ENCODE measurements around the gene BLOC1S3.

The BLOC1S3 gene

DNA sequence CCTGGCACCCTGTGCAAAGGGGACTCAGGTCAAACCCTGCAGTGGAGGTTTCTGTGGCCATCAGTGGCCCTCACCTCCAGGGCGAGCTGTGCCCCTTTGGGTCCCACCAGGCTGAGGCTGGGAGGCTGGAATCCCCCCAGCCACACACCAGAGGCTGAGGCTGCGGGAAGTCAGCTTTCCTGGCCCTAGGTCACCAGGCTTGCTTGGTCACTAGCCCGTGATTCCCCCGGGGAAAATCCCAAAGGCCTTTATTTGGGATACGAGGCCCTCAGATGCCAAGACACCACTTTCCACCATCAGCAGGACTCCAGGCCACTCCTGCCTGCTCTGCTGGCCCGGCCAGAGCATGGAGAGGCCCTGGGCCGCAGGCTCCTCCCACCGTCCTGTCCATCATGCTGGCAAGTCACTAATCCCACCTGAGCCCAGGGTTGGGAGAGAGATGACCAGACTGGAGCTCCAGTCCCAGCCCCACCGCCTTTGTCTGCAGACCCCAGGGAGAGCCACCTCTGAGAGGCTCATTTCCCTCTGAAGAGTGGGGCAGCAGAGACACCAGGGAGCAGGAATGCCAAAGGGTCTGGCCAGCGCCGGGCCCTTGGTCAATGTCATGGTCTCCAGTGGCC lies 22.5 kb upstream of the BLOC1S3 start:
- H3K36me3 ChIP-seq, result no peaks in the 10 kb centered on the region
- H3K9me3 ChIP-seq, result no peaks in the 10 kb centered on the region
- H3K4me3 ChIP-seq (ENCODE audit: low read depth in 1 of 2, low read length in 1 of 2), result no peak overlapping the region
- TF ChIP-seq, protein P1, sequence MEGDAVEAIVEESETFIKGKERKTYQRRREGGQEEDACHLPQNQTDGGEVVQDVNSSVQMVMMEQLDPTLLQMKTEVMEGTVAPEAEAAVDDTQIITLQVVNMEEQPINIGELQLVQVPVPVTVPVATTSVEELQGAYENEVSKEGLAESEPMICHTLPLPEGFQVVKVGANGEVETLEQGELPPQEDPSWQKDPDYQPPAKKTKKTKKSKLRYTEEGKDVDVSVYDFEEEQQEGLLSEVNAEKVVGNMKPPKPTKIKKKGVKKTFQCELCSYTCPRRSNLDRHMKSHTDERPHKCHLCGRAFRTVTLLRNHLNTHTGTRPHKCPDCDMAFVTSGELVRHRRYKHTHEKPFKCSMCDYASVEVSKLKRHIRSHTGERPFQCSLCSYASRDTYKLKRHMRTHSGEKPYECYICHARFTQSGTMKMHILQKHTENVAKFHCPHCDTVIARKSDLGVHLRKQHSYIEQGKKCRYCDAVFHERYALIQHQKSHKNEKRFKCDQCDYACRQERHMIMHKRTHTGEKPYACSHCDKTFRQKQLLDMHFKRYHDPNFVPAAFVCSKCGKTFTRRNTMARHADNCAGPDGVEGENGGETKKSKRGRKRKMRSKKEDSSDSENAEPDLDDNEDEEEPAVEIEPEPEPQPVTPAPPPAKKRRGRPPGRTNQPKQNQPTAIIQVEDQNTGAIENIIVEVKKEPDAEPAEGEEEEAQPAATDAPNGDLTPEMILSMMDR (IDR thresholded peaks at IDR 0.05), result no peak
- H3K27ac ChIP-seq, result no peak overlapping the region
- H3K27me3 ChIP-seq, result peaks cover 98% of the 10 kb centered on the region
- peaks cover 23 to 26% of the 10 kb centered on the region in 2 experiments for H3K4me1 ChIP-seq (ENCODE audit: control insufficient read depth in 1 of 2, insufficient read depth in 1 of 2, low read depth in 1 of 2, low read length in 1 of 2)

DNA sequence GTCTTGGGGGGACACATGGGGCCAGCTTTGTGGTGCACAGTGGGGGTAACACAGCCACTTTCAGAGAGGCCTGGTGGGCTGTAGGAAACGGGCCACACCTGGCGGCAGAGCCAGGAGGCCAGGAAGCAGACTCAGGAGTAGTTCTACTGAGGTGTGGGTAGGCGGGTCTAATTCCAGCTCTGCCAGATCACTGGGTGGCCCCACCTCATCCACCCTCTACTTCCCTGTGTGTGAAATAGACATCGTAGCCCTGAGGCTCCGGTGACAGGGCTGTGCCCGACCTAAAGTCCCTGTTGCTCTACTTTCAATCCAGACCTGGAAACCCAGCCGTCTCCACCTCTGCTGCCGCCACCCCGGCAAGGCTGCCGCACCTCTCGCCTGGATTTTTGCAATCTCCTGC lies 21.8 kb upstream of the BLOC1S3 start:
- H3K9me3 ChIP-seq, result no peaks in the 10 kb centered on the region
- no peaks in the 10 kb centered on the region for H3K36me3 ChIP-seq
- TF ChIP-seq, protein P1 (IDR thresholded peaks at IDR 0.05), result no peak
- peaks cover 23 to 24% of the 10 kb centered on the region in 2 experiments for H3K4me1 ChIP-seq (ENCODE audit: control insufficient read depth in 1 of 2, insufficient read depth in 1 of 2, low read depth in 1 of 2, low read length in 1 of 2)
- H3K4me3 ChIP-seq (ENCODE audit: low read depth in 1 of 2, low read length in 1 of 2), result no peak overlapping the region
- no peak overlapping the region for H3K27ac ChIP-seq
- H3K27me3 ChIP-seq, result peaks cover 94% of the 10 kb centered on the region

GRCh38 chr19:45158503-45159209 lies 19.9 kb upstream of the BLOC1S3 start:
- Histone ChIP-seq H3K4me3 (ENCODE audit: low read depth in 1 of 2, low read length in 1 of 2) (no peak overlapping the region), H3K9me3 (no peaks in the 10 kb centered on the region), H3K27ac (no peak overlapping the region), H3K4me1 (ENCODE audit: control insufficient read depth in 1 of 2, insufficient read depth in 1 of 2, low read depth in 1 of 2, low read length in 1 of 2) (peaks cover 5% of the 10 kb centered on the region in 2 experiments), H3K36me3 (no peaks in the 10 kb centered on the region), H3K27me3 (peaks cover 75% of the 10 kb centered on the region)
- TF ChIP-seq, protein P1 (IDR thresholded peaks at IDR 0.05), result no peak

- H3K27ac ChIP-seq, result no peak overlapping the region
- TF ChIP-seq, protein P1 (IDR thresholded peaks at IDR 0.05), result no peak
- H3K4me3 ChIP-seq (ENCODE audit: low read depth in 1 of 2, low read length in 1 of 2), result no peak overlapping the region
These were observed 19.2 kb upstream of the BLOC1S3 start for GRCh38 chr19:45159210-45159970.

GRCh38 chr19:45159971-45160324 lies 18.6 kb upstream of the BLOC1S3 start:
- TF ChIP-seq, protein P1 (IDR thresholded peaks at IDR 0.05), result no peak
- no peak overlapping the region for H3K27ac ChIP-seq
- peaks cover 62% of the 10 kb centered on the region for H3K27me3 ChIP-seq
- no peaks in the 10 kb centered on the region for H3K9me3 ChIP-seq
- H3K4me1 ChIP-seq (ENCODE audit: control insufficient read depth in 1 of 2, insufficient read depth in 1 of 2, low read depth in 1 of 2, low read length in 1 of 2), result peaks cover 8% of the 10 kb centered on the region in 2 experiments
- no peaks in the 10 kb centered on the region for H3K36me3 ChIP-seq
- H3K4me3 ChIP-seq (ENCODE audit: low read depth in 1 of 2, low read length in 1 of 2), result no peak overlapping the region

More at GRCh38 chr19:45159210-45159970, 19.2 kb upstream of the BLOC1S3 start:
- peaks cover 2% of the 10 kb centered on the region in 2 experiments for H3K4me1 ChIP-seq (ENCODE audit: control insufficient read depth in 1 of 2, insufficient read depth in 1 of 2, low read depth in 1 of 2, low read length in 1 of 2)
- H3K9me3 ChIP-seq, result no peaks in the 10 kb centered on the region
- peaks cover 67% of the 10 kb centered on the region for H3K27me3 ChIP-seq
- no peaks in the 10 kb centered on the region for H3K36me3 ChIP-seq
